Panc1 (cell line): Measurements from ENCODE around the gene DUSP12.

Experiments
- POLR2AphosphoS5 ChIP-seq: IDR thresholded peaks from 2 replicates; pipeline ENCODE4 v1.6.1; 2012; ENCODE audit warnings: mild to moderate bottlenecking, low read depth, low read length, moderate library complexity
- TF ChIP-seq, protein P1 (sequence below): fragments of 450-650 bp; IDR thresholded peaks from 2 replicates; pipeline ENCODE4 v1.5.1; 2017; ENCODE audit warnings: mild to moderate bottlenecking

DNA sequence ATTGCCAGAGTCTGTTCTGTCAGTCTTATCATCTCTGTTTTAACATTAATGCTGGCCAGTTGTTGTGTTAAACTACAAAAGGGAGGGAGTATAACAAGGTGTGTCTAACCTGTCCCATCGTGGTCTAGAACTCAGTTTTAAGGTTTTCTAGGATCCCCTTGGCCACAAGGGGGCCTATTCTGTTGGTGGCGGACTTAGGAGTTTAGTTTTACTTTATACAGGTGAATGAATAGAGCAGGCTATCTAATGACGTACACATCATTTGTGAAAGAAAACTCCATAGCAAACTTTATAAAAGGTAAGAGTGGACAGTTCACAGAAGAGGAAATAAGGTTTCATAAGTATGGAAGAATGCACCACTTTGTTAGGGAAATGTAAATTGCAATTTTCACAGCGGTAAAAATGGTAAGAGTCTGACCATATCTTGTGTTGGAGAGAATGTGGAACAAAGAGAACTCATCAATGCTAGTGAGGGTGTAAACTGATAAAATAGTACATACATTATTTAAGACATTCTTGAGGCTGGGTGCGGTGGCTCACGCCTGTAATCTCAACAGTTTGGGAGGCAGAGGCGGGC is 14.0 kb downstream of the DUSP12 start:
- TF ChIP-seq, protein P1, sequence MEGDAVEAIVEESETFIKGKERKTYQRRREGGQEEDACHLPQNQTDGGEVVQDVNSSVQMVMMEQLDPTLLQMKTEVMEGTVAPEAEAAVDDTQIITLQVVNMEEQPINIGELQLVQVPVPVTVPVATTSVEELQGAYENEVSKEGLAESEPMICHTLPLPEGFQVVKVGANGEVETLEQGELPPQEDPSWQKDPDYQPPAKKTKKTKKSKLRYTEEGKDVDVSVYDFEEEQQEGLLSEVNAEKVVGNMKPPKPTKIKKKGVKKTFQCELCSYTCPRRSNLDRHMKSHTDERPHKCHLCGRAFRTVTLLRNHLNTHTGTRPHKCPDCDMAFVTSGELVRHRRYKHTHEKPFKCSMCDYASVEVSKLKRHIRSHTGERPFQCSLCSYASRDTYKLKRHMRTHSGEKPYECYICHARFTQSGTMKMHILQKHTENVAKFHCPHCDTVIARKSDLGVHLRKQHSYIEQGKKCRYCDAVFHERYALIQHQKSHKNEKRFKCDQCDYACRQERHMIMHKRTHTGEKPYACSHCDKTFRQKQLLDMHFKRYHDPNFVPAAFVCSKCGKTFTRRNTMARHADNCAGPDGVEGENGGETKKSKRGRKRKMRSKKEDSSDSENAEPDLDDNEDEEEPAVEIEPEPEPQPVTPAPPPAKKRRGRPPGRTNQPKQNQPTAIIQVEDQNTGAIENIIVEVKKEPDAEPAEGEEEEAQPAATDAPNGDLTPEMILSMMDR, result peak; percentile 82
- no peak for TF ChIP-seq POLR2AphosphoS5
